DOHH2 (cell line): Measurements from ENCODE around the gene NUP210L.

Source experiments
- H3F3A ChIP-seq: fragments of 200-600 bp; sonication (generic), shearing (Covaris generic); 2 replicates; pipeline ENCODE4 v1.6.0; 2016; ENCODE audit warnings: antibody characterized with exemption, mild to moderate bottlenecking; ENCODE audit not compliant: control insufficient read depth, insufficient read depth
- H3K27ac ChIP-seq: fragments of 200-600 bp; sonication (generic); 2 replicates; pipeline ENCODE4 v1.5.1; 2014; ENCODE audit warnings: low read depth, mild to moderate bottlenecking, low read length, moderate library complexity
- H3K27me3 ChIP-seq: fragments of 200-600 bp; sonication (generic); 2 replicates; pipeline ENCODE4 v1.6.1; 2014; ENCODE audit warnings: mild to moderate bottlenecking, low read length, mixed read lengths; ENCODE audit not compliant: control insufficient read depth
- H3K36me3 ChIP-seq: fragments of 200-600 bp; sonication (generic); 2 replicates; pipeline ENCODE4 v1.6.1; 2014; ENCODE audit warnings: mild to moderate bottlenecking, low read length, moderate library complexity, mixed read lengths; ENCODE audit not compliant: control insufficient read depth
- H3K4me1 ChIP-seq: fragments of 200-600 bp; sonication (generic); 2 replicates; pipeline ENCODE4 v1.6.1; 2014; ENCODE audit warnings: mild to moderate bottlenecking, low read length, mixed read lengths; ENCODE audit not compliant: control insufficient read depth
- H3K4me2 ChIP-seq: fragments of 200-600 bp; sonication (generic); 2 replicates; pipeline ENCODE4 v1.6.0; 2014; ENCODE audit warnings: mild to moderate bottlenecking, low read length, moderate library complexity
- H3K4me3 ChIP-seq: fragments of 200-600 bp; sonication (generic); 2 replicates; pipeline ENCODE4 v1.5.1; 2014; ENCODE audit warnings: mild to moderate bottlenecking, low read length, mixed read lengths
- H3K79me2 ChIP-seq: fragments of 200-600 bp; sonication (generic); 2 replicates; pipeline ENCODE4 v1.6.1; 2014; ENCODE audit warnings: mild to moderate bottlenecking, low read length, mixed read lengths; ENCODE audit not compliant: control insufficient read depth
- H3K9me2 ChIP-seq: fragments of 200-600 bp; sonication (generic); replicated peaks from 2 replicates; pipeline ENCODE4 v1.6.1; 2014; ENCODE audit warnings: mild to moderate bottlenecking, low read length, mixed read lengths; ENCODE audit not compliant: control insufficient read depth
- H3K9me3 ChIP-seq: fragments of 200-600 bp; sonication (generic); 2 replicates; pipeline ENCODE4 v1.6.1; 2014; ENCODE audit warnings: antibody characterized with exemption, low read length, mixed read lengths; ENCODE audit not compliant: control insufficient read depth, insufficient read depth
- H4K20me1 ChIP-seq: fragments of 200-600 bp; sonication (generic); 2 replicates; pipeline ENCODE4 v1.6.0; 2014; ENCODE audit warnings: low read depth, mild to moderate bottlenecking, antibody characterized with exemption, low read length, moderate library complexity; ENCODE audit not compliant: control insufficient read depth, insufficient read depth
- EZH2phosphoT487 ChIP-seq: fragments of 200-600 bp; sonication (generic); IDR thresholded peaks from 2 replicates; pipeline ENCODE4 v1.6.1; 2017; ENCODE audit warnings: borderline replicate concordance, mild to moderate bottlenecking, antibody characterized with exemption, low read length, moderate library complexity, mixed read lengths
- TF ChIP-seq, protein P1 (sequence below): fragments of 200-600 bp; sonication (generic); IDR thresholded peaks from one replicate; pipeline ENCODE4 v1.5.1; 2014; ENCODE audit warnings: antibody characterized with exemption, mild to moderate bottlenecking, low read depth, low read length; ENCODE audit not compliant: poor library complexity, severe bottlenecking

Gene NUP210L

DNA sequence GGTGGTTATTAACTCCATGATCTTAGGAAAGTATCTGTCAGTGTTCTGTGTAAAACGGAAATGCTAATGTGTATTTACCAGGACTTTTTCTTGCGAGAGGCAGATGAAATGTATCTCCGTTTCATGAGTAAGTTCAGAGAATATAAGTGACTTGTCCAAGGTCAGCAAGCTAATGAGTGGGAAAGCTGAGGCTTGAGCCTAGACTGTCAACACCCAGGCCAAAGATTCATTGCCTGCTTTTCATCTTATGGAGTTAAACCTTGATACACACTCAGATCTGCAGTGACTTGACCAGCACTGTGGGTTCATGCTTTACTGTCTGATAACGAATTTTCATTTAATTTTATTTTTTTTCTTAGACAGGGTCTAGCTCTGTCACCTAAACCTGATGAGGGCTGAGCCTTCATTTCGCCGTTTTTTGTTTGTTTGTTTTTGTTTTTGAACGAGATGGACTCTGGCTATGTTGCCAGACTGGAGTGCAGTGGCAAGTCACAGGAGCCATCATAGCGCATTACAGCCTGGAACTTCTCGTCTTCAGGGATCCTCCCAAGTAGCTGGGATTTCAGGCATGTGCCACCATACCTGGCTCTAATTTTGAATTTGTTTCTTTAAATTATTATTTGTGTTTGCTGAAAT is 176.5 kb downstream of the NUP210L start:
- peaks cover 12% of the 10 kb centered on the region for H3F3A ChIP-seq
- H3K27me3 ChIP-seq, result no peaks in the 10 kb centered on the region
- peak overlapping the region; percentile 75 for H3K27ac ChIP-seq
- H3K36me3 ChIP-seq, result peaks cover 44% of the 10 kb centered on the region
- peak overlapping the region; percentile 99 for H3K4me3 ChIP-seq
- TF ChIP-seq EZH2phosphoT487, result no peak
- H4K20me1 ChIP-seq, result no peaks in the 10 kb centered on the region
- H3K9me3 ChIP-seq, result no peaks in the 10 kb centered on the region
- peaks cover 43% of the 10 kb centered on the region for H3K79me2 ChIP-seq
- H3K4me2 ChIP-seq, result peak overlapping the region; percentile 95
- H3K4me1 ChIP-seq, result peaks cover 40% of the 10 kb centered on the region
- H3K9me2 ChIP-seq, result no peaks in the 10 kb centered on the region

DNA sequence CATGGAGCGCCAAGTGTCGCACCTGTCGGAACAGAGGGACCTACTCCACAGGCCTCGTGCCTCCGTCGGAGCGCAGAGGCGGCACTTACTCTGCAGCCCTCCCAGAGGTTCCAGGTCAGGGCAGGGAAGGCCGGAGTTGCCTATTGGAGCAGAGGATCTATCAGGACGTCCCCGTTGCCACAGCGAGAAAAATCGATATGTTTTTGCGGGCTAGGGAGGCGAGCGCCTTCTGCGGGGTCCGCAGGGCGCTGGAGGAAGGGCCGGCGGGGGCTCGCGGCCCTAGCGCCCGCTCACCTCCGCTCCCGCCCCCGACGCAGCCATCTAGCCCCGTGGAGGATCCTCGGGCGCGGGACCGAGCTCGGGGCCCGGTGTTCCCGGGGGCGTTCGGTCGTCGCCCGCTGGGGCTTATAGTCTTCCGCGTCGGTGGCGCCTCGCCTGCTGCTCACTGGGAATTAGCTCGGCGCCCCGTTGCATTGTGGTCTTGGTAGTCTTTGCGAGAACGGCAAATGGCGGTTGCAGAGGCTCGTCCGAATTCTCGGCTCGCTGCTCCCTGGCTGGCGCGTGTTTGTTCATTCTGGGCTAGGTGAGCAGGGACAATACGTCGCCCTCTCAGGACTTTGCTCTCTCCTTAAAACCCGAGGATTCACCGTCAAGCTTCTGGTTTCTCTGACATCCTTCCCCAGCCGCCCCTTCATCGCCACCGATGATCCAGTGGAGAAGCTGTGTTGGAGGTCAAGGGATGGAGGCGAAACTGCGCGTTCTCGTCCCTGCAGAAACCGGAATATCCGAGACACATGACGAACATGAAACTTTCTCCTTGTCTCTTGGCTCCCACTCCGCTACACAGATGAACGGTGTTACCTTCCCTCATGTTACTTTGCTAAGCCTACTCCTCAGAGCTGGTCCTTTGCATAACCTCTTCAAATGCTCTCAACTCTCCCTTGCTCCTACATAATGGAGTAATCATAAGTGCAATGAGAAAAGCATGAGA is 177.3 kb downstream of the NUP210L start, which contains the start of gene JTB:
TSS of gene JTB (minus strand) at position 425 of the 991 bp plus-strand sequence. CDS start at position 3, 422 bp downstream.
- H3K9me2 ChIP-seq, result no peaks in the 10 kb centered on the region
- H3K27me3 ChIP-seq, result no peaks in the 10 kb centered on the region
- H3K27ac ChIP-seq, result peak within 1 kb of the TSS; percentile 75
- peaks cover 43% of the 10 kb centered on the region for H3K79me2 ChIP-seq
- no peaks in the 10 kb centered on the region for H4K20me1 ChIP-seq
- H3K36me3 ChIP-seq, result peaks cover 50% of the 10 kb centered on the region
- peak within 1 kb of the TSS; percentile 95 for H3K4me2 ChIP-seq
- no peaks in the 10 kb centered on the region for H3K9me3 ChIP-seq
- TF ChIP-seq, protein P1, sequence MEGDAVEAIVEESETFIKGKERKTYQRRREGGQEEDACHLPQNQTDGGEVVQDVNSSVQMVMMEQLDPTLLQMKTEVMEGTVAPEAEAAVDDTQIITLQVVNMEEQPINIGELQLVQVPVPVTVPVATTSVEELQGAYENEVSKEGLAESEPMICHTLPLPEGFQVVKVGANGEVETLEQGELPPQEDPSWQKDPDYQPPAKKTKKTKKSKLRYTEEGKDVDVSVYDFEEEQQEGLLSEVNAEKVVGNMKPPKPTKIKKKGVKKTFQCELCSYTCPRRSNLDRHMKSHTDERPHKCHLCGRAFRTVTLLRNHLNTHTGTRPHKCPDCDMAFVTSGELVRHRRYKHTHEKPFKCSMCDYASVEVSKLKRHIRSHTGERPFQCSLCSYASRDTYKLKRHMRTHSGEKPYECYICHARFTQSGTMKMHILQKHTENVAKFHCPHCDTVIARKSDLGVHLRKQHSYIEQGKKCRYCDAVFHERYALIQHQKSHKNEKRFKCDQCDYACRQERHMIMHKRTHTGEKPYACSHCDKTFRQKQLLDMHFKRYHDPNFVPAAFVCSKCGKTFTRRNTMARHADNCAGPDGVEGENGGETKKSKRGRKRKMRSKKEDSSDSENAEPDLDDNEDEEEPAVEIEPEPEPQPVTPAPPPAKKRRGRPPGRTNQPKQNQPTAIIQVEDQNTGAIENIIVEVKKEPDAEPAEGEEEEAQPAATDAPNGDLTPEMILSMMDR, result peak; percentile 4
- TF ChIP-seq EZH2phosphoT487, result no peak
- peaks cover 40% of the 10 kb centered on the region for H3K4me1 ChIP-seq
- H3F3A ChIP-seq, result peaks cover 15% of the 10 kb centered on the region
- peak within 1 kb of the TSS; percentile 99 for H3K4me3 ChIP-seq

DNA sequence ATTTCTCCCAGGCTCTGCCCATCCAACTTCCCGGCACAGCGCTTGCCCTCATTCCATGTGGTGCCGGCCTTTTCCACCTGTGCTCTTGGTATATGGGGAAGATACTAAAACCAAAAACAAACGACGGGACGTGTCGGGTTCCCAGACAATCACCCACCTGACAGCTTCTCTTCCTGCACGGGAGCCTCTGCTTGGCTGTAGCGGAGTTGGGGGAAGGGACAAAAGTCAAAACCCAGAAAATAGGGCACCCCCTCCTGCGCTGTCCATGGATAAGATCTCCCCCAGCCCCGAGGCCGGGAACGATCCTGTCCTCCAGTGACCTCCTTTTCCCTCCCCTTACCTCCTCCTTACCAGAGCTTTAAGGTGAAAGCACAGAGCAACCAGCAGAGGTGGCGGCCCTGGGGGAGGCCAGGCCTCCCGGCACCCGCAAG is 178.0 kb downstream of the NUP210L start:
- H3K36me3 ChIP-seq, result peaks cover 50% of the 10 kb centered on the region

More for the DNA sequence above, 178.0 kb downstream of the NUP210L start:
- H3K27me3 ChIP-seq, result no peaks in the 10 kb centered on the region
- peaks cover 43% of the 10 kb centered on the region for H3K79me2 ChIP-seq
- H3K4me3 ChIP-seq, result peak overlapping the region; percentile 99
- peak overlapping the region; percentile 95 for H3K4me2 ChIP-seq
- peaks cover 37% of the 10 kb centered on the region for H3K4me1 ChIP-seq
- no peaks in the 10 kb centered on the region for H3K9me2 ChIP-seq
- peak overlapping the region; percentile 75 for H3K27ac ChIP-seq
- H4K20me1 ChIP-seq, result no peaks in the 10 kb centered on the region
- no peaks in the 10 kb centered on the region for H3K9me3 ChIP-seq
- TF ChIP-seq, protein P1, result peak; percentile 1
- no peak for TF ChIP-seq EZH2phosphoT487
- H3F3A ChIP-seq, result peaks cover 17% of the 10 kb centered on the region
